Keratinocyte (primary cell): Measurements from ENCODE around the gene NFYB. TPM values are rescaled to one million over a fixed set of nuclear protein-coding genes. Genes with fewer than 3 reads are reported as not detected.

Experiments used
- DNase-seq: peaks from one replicate; pipeline ENCODE4 v3.0.0-alpha.2; 2011; ENCODE audit warnings: low read depth, missing footprints, low spot score
- FAIRE-seq: peaks from 2 replicates; lab custom pipeline; 2011; peaks lifted over from hg19 to GRCh38; lab: Jason Lieb, UNC
- H2AFZ ChIP-seq: 2 replicates; pipeline ENCODE4 v1.6.0; 2012; ENCODE audit warnings: low read length, control low read depth, inconsistent platforms; ENCODE audit not compliant: control insufficient read depth
- H3K27ac ChIP-seq: 2 replicates; pipeline ENCODE4 v1.5.1; 2011; ENCODE audit warnings: low read length; ENCODE audit not compliant: control insufficient read depth, insufficient read depth
- H3K27me3 ChIP-seq: 3 replicates; pipeline ENCODE4 v1.6.0; 2011; ENCODE audit warnings: low read length; ENCODE audit not compliant: control insufficient read depth, insufficient read depth; ENCODE audit errors: extremely low read depth
- H3K36me3 ChIP-seq, 2 experiments: 2 replicates in 1 of 2; 3 replicates in 1 of 2; pipeline ENCODE4 v1.5.1; 2011; ENCODE audit warnings: low read length in 2 of 2, mild to moderate bottlenecking in 1 of 2; ENCODE audit not compliant: control insufficient read depth in 2 of 2, insufficient read depth in 2 of 2; ENCODE audit errors: extremely low read depth in 1 of 2
- H3K4me1 ChIP-seq: 3 replicates; pipeline ENCODE4 v1.5.1; 2011; ENCODE audit warnings: low read length; ENCODE audit not compliant: control insufficient read depth, insufficient read depth; ENCODE audit errors: extremely low read depth
- H3K4me2 ChIP-seq: 3 replicates; pipeline ENCODE4 v1.6.0; 2011; ENCODE audit warnings: low read depth, low read length; ENCODE audit not compliant: control insufficient read depth, insufficient read depth; ENCODE audit errors: extremely low read depth
- H3K4me3 ChIP-seq, 3 experiments: fragments of 200-600 bp in 1 of 3; sonication (generic) in 1 of 3; 2 replicates in 2 of 3; 3 replicates in 1 of 3; pipeline ENCODE4 v1.5.1; 2011 to 2016; ENCODE audit warnings: low read length in 3 of 3, mild to moderate bottlenecking in 3 of 3, control low read depth in 2 of 3, inconsistent platforms in 1 of 3, low read depth in 1 of 3, mixed read lengths in 1 of 3, mixed run types in 1 of 3, moderate library complexity in 1 of 3; ENCODE audit not compliant: control insufficient read depth in 2 of 3, insufficient read depth in 2 of 3; ENCODE audit errors: extremely low read depth in 1 of 3
- H3K79me2 ChIP-seq: 2 replicates; pipeline ENCODE4 v1.6.0; 2012; ENCODE audit warnings: low read length; ENCODE audit not compliant: control insufficient read depth, insufficient read depth
- H3K9ac ChIP-seq: 3 replicates; pipeline ENCODE4 v1.6.0; 2011; ENCODE audit warnings: low read length; ENCODE audit not compliant: control insufficient read depth, insufficient read depth; ENCODE audit errors: extremely low read depth
- H3K9me1 ChIP-seq: 3 replicates; pipeline ENCODE4 v1.6.0; 2011; ENCODE audit warnings: low read length; ENCODE audit not compliant: control insufficient read depth, insufficient read depth; ENCODE audit errors: extremely low read depth
- H3K9me3 ChIP-seq: 2 replicates; pipeline ENCODE4 v1.5.1; 2012; ENCODE audit warnings: low read depth, low read length; ENCODE audit not compliant: control insufficient read depth
- H4K20me1 ChIP-seq: 3 replicates; pipeline ENCODE4 v1.6.0; 2011; ENCODE audit warnings: low read length; ENCODE audit not compliant: control insufficient read depth, insufficient read depth; ENCODE audit errors: extremely low read depth
- CTCF ChIP-seq, 3 experiments: IDR thresholded peaks in 1 of 3; conservative IDR thresholded peaks in 1 of 3; optimal IDR thresholded peaks in 1 of 3; 2 replicates in 2 of 3; 3 replicates in 1 of 3; pipeline versions ENCODE3 to v1.5.1; 2011; ENCODE audit warnings: low read length in 3 of 3, mild to moderate bottlenecking in 3 of 3, moderate library complexity in 2 of 3, control low read depth in 1 of 3, inconsistent platforms in 1 of 3; ENCODE audit not compliant: insufficient read depth in 2 of 3; ENCODE audit errors: extremely low read depth in 1 of 3
- EZH2 ChIP-seq: IDR thresholded peaks from one replicate; pipeline ENCODE4 v1.6.1; 2012; ENCODE audit warnings: inconsistent platforms, mild to moderate bottlenecking, low read length, moderate library complexity
- dilution Hi-C: fragments of 300-500 bp; cut with MboI; formaldehyde crosslinking; loops from one replicate; pipeline ENCODE4 v1.7.0; 2020; ENCODE audit warnings: low sequenced_read_pairs; ENCODE audit not compliant: extremely low pct_ligation_motif_present
- polyA plus RNA-seq, 5 experiments: library from polyadenylated mRNA; depleted of rRNA in 3 of 5; stranded (reverse) in 3 of 5; stranded (forward) in 1 of 5; unstranded in 1 of 5; fragments of >200 nt; gene quantifications; 1 replicate in 1 of 5; 2 replicates in 3 of 5; 3 replicates in 1 of 5; pipeline versions ENCODE4 v1.2.1 to v1.2.3, GENCODE V29; 2011 to 2012; ENCODE audit warnings: missing spikeins in 2 of 5, low read depth in 1 of 5, low replicate concordance in 1 of 5

The NFYB gene
- polyA plus RNA-seq, 1 donor (not counting 4 experiments of a cell fraction or from before 2014, with no cell fraction given), result 22.8 TPM

- Histone ChIP-seq H3K36me3 (peaks cover 0 to 15% of the 10 kb centered on the region in 2 experiments), H3K9me1 (no peaks in the 10 kb centered on the region), H3K27ac (no peak overlapping the region), H3K4me2 (no peak overlapping the region), H3K4me3 (no peak overlapping the region), H4K20me1 (no peaks in the 10 kb centered on the region), H3K79me2 (no peaks in the 10 kb centered on the region), H3K27me3 (no peaks in the 10 kb centered on the region), H3K9me3 (no peaks in the 10 kb centered on the region), H2AFZ (no peak overlapping the region), H3K9ac (no peak overlapping the region), H3K4me1 (no peaks in the 10 kb centered on the region)
- FAIRE-seq (no peak), DNase-seq (no peak)
- dilution Hi-C loops, result no loop called here
- TF ChIP-seq CTCF (optimal IDR thresholded peaks at IDR 0.05 in 1 of 3, IDR thresholded peaks at IDR 0.05 in 1 of 3, conservative IDR thresholded peaks at IDR 0.05 in 1 of 3; ENCODE audit: extremely low read depth in 1 of 3, insufficient read depth in 2 of 3, low read length in 3 of 3), result no peak
- TF ChIP-seq EZH2, result no peak
Measured at GRCh38 chr12:104090685-104091084, 47.3 kb downstream of the NFYB start.

GRCh38 chr12:104083769-104084475, 54.1 kb downstream of the NFYB start:
- H3K9ac ChIP-seq, result no peak overlapping the region
- H2AFZ ChIP-seq, result no peak overlapping the region
- no peak for TF ChIP-seq EZH2
- no peak for TF ChIP-seq CTCF (optimal IDR thresholded peaks at IDR 0.05 in 1 of 3, IDR thresholded peaks at IDR 0.05 in 1 of 3, conservative IDR thresholded peaks at IDR 0.05 in 1 of 3; ENCODE audit: extremely low read depth in 1 of 3, insufficient read depth in 2 of 3, low read length in 3 of 3)
- peaks cover 6 to 15% of the 10 kb centered on the region in 2 experiments for H3K36me3 ChIP-seq
- H3K27me3 ChIP-seq, result no peaks in the 10 kb centered on the region
- DNase-seq (no peak), FAIRE-seq (no peak)
- no peaks in the 10 kb centered on the region for H3K9me1 ChIP-seq
- dilution Hi-C loops, result no loop called here
- H3K9me3 ChIP-seq, result no peaks in the 10 kb centered on the region
- H3K4me2 ChIP-seq, result no peak overlapping the region
- H3K4me1 ChIP-seq, result no peaks in the 10 kb centered on the region
- no peaks in the 10 kb centered on the region for H3K79me2 ChIP-seq
- H4K20me1 ChIP-seq, result no peaks in the 10 kb centered on the region
- no peak overlapping the region for H3K4me3 ChIP-seq
- no peak overlapping the region for H3K27ac ChIP-seq
